Measurements from ENCODE around the gene HLA-DPA1. TPM values are rescaled to one million over a fixed set of nuclear protein-coding genes. Genes with fewer than 3 reads are reported as not detected.

Gene HLA-DPA1
- total RNA-seq, result 0.17 and 3.8 TPM in 2 replicates

DNA sequence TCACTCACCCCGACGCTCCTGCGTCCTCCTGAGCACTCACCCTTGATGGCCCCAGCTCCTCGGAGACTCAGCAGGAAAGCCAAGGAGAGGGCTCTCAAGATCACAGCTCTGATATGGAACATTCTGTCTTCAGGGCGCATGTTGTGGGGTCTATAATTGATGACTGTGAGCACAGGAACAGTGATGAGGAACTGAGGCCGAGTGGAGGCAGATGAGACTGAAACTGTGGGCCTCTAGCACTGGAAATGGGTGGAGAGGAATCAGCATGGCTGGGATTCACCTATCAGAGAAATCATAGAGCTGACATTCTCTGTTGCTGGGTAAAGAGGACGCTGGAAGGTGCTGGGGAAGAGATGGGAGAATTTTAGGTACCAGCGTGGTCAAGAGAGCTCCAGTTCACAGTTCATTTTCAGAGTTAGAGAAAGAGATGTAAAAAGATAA is at the start of gene HLA-DPA1:
HLA-DPA1 (minus strand) TSS at position 219 of the 441 bp plus-strand sequence.

DNA sequence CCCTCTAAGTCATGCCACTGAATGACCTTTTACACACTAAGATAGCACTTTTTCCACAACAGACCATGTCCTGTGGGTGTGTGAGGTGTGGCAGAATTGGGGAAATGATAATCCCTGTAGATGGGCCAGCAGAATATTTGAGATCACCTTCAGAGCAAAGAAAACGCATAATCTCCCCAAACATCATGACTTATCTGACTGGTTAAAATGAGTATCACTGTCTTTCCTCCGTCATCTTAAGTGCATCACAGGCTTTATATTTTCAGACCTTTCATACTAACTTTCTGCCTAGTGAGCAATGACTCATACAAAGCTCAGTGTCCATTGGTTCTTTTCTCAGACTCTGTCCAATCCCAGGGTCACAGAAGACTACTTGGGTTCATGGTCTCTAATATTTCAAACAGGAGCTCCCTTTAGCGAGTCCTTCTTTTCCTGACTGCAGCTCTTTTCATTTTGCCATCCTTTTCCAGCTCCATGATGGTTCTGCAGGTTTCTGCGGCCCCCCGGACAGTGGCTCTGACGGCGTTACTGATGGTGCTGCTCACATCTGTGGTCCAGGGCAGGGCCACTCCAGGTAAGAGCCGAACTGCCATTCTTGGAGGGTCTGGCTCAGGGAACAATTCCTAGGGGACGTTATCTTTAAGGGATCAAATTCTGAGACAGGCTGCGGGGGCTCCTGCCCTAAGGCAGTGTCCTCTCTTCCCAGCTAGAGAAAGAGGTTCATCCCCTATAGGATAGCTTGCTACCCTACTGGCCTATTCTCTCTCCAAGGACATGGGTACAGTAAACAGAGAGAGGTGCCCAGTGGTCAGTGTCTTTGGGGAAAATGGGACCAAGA is 2.3 kb upstream of the HLA-DPA1 start, which contains the start of gene HLA-DPB1:
HLA-DPB1 (plus strand) TSS at position 423 of the 838 bp plus-strand sequence; CDS start at position 475, 52 bp downstream.

Other genes starting within 250 kb of the HLA-DPA1 start
- gene TAP2, start 234.9 kb downstream of the HLA-DPA1 start, total RNA-seq, result 19.5 and 33.5 TPM in 2 replicates
- gene PSMB8, start 229.6 kb downstream of the HLA-DPA1 start, total RNA-seq, result 33.5 and 35.4 TPM in 2 replicates
- 41.1 and 52.4 TPM in 2 replicates for gene TAP1, start 219.9 kb downstream of the HLA-DPA1 start, total RNA-seq
- 13.4 and 23.3 TPM in 2 replicates for gene PSMB9, start 219.5 kb downstream of the HLA-DPA1 start, total RNA-seq
- gene HLA-DMB, start 132.6 kb downstream of the HLA-DPA1 start, total RNA-seq, result 0.07 and 0.59 TPM in 2 replicates
- 3.3 and 8.5 TPM in 2 replicates for gene HLA-DMA, start 120.6 kb downstream of the HLA-DPA1 start, total RNA-seq
- 84.5 and 93.0 TPM in 2 replicates for gene BRD2, start 105.1 kb downstream of the HLA-DPA1 start, total RNA-seq
- gene HLA-DOA, start 64.1 kb downstream of the HLA-DPA1 start, total RNA-seq, result 2.1 TPM in 1 of 2 replicates, not detected in the other
- 2.8 and 19.5 TPM in 2 replicates for gene HLA-DPB1, start 2.3 kb upstream of the HLA-DPA1 start, total RNA-seq
- 0.13 and 0.83 TPM in 2 replicates for gene COL11A2, start 118.8 kb upstream of the HLA-DPA1 start, total RNA-seq
- gene RXRB, start 127.0 kb upstream of the HLA-DPA1 start, total RNA-seq, result 32.2 and 34.4 TPM in 2 replicates
- 158 and 190 TPM in 2 replicates for gene SLC39A7, start 127.2 kb upstream of the HLA-DPA1 start, total RNA-seq
- 4.2 and 5.4 TPM in 2 replicates for gene HSD17B8, start 131.0 kb upstream of the HLA-DPA1 start, total RNA-seq
- 33.2 and 33.3 TPM in 2 replicates for gene RING1, start 134.9 kb upstream of the HLA-DPA1 start, total RNA-seq
- gene VPS52, start 198.2 kb upstream of the HLA-DPA1 start, total RNA-seq, result 40.2 and 44.2 TPM in 2 replicates
- 1,733 and 1,914 TPM in 2 replicates for gene RPS18, start 198.4 kb upstream of the HLA-DPA1 start, total RNA-seq
- 4.9 and 7.6 TPM in 2 replicates for gene B3GALT4, start 203.5 kb upstream of the HLA-DPA1 start, total RNA-seq
- gene WDR46, start 215.6 kb upstream of the HLA-DPA1 start, total RNA-seq, result 44.7 and 54.2 TPM in 2 replicates
- gene PFDN6, start 216.0 kb upstream of the HLA-DPA1 start, total RNA-seq, result 20.1 and 25.2 TPM in 2 replicates
- 27.0 and 46.3 TPM in 2 replicates for gene RGL2, start 225.3 kb upstream of the HLA-DPA1 start, total RNA-seq
- gene TAPBP, start 240.4 kb upstream of the HLA-DPA1 start, total RNA-seq, result 91.0 and 112 TPM in 2 replicates
- gene ZBTB22, start 244.1 kb upstream of the HLA-DPA1 start, total RNA-seq, result 28.3 and 28.5 TPM in 2 replicates
- 32.6 and 46.1 TPM in 2 replicates for gene DAXX, start 249.3 kb upstream of the HLA-DPA1 start, total RNA-seq

All from smooth muscle cell of the pulmonary artery (primary cell).